Measurements from ENCODE around the gene CRABP1.

CRABP1 gene

GRCh38 chr15:78325092-78325843, 14.9 kb upstream of the CRABP1 start:
- TF ChIP-seq CTCF (IDR thresholded peaks at IDR 0.05), result no peak

- TF ChIP-seq CTCF (IDR thresholded peaks at IDR 0.05), result no peak
These were observed 12.7 kb upstream of the CRABP1 start for GRCh38 chr15:78327466-78327865.

- no peak for TF ChIP-seq CTCF (IDR thresholded peaks at IDR 0.05)
These were observed 10.5 kb upstream of the CRABP1 start for GRCh38 chr15:78329625-78330024.

GRCh38 chr15:78334845-78335244, 5.3 kb upstream of the CRABP1 start:
- TF ChIP-seq CTCF (IDR thresholded peaks at IDR 0.05), result no peak

GRCh38 chr15:78335985-78336384, 4.2 kb upstream of the CRABP1 start:
- TF ChIP-seq CTCF (IDR thresholded peaks at IDR 0.05), result no peak

- no peak for TF ChIP-seq CTCF (IDR thresholded peaks at IDR 0.05)
These were observed 1.4 kb upstream of the CRABP1 start for GRCh38 chr15:78338781-78339180.

- no peak for TF ChIP-seq CTCF (IDR thresholded peaks at IDR 0.05)
These were observed 594 bp upstream of the CRABP1 start for GRCh38 chr15:78339559-78339958.
